Liver (tissue), 3 donors: ENCODE measurements around the gene CA5A.

ENCODE experiments used
- CTCF ChIP-seq: fragments of 150-350 bp; IDR thresholded peaks from 2 replicates; pipeline ENCODE4 v1.5.1; 2017; ENCODE audit warnings: improper control_type of control experiment, low read depth, low read length; ENCODE audit not compliant: missing input control
- TAF1 ChIP-seq: conservative IDR thresholded peaks from 2 replicates; pipeline ENCODE4 v1.6.1; 2016; ENCODE audit warnings: antibody characterized with exemption, mild to moderate bottlenecking
- TF ChIP-seq, protein P1 (sequence below): IDR thresholded peaks from 2 replicates; pipeline ENCODE4 v1.6.1; 2016; ENCODE audit warnings: antibody characterized with exemption
- donor health status: healthy.
- donor health status: healthy.

DNA sequence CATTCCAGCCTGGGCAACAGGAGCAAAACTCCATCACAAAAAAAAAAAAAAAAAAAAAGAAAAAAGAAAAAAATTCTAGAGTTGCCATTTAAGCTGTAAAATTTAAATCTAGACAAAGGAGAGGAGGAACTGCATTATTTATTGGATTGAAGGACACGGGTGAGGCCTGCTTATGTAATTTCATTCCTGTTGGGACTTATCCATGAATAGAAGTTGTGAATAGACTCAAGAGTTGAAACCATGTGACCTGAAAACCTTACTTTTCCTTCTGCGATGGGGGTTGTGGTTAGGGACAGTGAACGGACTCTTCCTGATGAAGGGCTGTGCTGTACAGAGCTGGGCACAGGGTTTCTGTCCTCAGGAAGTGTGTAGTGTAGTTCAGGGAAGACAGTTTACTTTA is 37.4 kb upstream of the CA5A start:
- TF ChIP-seq, protein P1, sequence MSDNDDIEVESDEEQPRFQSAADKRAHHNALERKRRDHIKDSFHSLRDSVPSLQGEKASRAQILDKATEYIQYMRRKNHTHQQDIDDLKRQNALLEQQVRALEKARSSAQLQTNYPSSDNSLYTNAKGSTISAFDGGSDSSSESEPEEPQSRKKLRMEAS, result no peak
- no peak for TF ChIP-seq TAF1
- no peak for TF ChIP-seq CTCF
